NCI-H2029 (cell line): ENCODE results near the gene METTL25.
"Not testable (repeated sequence)": the region's sequence is repeated elsewhere in the genome, so short reads cannot be mapped to it uniquely, and the experiment has no call there.

Experiments
- DNase-seq: peaks from one replicate; lab custom pipeline; 2025; lab: John Stamatoyannopoulos, UW

The METTL25 gene, protein sequence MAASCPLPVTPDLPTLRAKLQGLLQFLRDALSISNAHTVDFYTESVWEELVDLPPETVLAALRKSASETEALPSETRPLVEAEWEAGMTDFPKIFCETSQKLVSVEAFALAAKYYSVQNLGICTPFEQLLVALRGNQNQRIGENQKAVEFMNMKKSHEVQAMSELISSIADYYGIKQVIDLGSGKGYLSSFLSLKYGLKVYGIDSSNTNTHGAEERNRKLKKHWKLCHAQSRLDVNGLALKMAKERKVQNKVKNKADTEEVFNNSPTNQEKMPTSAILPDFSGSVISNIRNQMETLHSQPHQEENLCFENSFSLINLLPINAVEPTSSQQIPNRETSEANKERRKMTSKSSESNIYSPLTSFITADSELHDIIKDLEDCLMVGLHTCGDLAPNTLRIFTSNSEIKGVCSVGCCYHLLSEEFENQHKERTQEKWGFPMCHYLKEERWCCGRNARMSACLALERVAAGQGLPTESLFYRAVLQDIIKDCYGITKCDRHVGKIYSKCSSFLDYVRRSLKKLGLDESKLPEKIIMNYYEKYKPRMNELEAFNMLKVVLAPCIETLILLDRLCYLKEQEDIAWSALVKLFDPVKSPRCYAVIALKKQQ

DNA sequence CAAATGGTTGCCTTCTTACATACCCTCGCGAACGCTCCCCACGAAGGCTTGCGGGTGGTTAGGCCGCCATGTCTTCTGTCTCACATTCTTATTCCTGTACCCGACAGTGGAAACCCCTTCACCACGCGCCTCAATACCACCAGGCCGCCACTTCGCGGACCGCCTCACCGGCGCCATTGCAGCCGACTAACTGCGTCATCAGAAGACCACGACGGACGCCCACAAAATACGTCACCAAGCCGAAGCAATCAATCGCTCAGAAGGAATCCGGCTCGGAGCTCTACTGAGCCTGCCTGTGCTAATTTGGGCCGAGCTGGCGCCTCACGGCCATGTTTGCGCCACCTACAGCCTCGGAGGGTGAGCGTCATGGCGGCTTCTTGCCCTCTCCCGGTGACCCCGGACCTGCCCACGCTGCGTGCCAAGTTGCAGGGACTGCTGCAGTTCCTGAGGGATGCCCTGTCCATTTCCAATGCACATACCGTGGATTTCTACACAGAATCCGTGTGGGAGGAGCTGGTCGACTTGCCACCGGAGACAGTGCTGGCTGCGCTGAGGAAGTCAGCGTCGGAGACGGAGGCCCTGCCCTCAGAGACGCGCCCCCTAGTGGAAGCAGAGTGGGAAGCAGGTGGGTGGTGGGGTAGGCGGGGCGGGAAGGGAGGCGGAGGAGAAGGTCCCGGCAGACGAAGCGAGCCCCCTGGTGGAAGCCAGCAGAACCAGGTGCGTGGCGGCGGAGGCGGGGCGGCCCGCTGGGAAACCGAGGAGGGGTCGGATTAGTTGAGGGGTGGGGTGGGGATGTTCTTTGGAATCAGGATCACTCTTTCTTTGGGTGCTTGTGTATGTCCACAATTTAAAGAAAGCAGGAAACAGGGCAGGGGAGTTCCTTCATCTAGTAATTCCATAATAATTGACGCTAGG is at the start of gene METTL25, which contains the start of gene CCDC59:
TSS of gene METTL25 (plus strand) at position 330 of the 915 bp plus-strand sequence. CDS start at position 367, 37 bp downstream.
TSS of gene CCDC59 (minus strand) at position 188 of the 915 bp plus-strand sequence. CDS start at position 177, 11 bp downstream.
- DNase-seq, result peak; percentile 98

DNA sequence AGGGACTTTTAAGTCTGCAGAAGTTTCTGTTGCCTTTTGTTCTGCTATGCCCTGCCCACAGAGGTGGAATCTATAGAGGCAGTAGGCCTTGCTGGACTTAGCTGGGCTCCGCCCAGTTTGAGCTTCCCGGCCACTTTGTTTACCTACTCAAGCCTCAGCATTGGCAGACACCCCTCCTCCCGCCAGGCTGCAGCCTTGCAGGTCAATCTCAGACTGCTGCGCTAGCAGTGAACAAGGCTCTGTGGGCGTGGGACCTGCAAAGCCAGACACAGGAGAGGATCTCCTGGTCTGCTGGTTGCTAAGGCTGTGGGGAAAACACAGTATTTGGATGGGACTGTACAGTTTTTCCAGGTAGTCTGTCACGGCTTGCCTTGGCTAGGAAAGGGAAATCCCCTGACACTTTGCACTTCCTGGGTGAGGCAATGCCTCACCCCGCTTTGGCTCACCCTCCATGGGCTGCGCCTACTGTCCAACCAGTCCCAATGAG is 43.9 kb upstream of the METTL25 start:
- DNase-seq, result peak; percentile 43

DNA sequence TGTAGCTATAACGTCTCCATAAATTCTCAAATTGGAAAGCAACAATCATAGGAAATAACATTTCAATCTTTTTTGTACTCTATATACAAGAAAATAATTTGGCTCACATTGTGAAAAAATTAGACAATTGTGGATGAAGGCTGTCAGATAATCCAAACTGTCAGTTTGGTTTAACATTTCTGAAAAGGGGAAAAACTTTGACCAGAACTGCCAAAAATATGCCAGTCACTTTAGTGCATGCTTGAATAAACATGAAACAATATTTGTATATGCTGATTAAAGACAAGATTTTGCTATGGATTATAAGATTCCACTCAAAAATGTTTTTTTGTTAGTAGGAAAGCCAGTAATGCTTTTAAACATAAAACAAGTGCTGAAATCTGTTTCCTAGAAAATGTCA is 39.1 kb upstream of the METTL25 start:
- DNase-seq, result no peak

DNA sequence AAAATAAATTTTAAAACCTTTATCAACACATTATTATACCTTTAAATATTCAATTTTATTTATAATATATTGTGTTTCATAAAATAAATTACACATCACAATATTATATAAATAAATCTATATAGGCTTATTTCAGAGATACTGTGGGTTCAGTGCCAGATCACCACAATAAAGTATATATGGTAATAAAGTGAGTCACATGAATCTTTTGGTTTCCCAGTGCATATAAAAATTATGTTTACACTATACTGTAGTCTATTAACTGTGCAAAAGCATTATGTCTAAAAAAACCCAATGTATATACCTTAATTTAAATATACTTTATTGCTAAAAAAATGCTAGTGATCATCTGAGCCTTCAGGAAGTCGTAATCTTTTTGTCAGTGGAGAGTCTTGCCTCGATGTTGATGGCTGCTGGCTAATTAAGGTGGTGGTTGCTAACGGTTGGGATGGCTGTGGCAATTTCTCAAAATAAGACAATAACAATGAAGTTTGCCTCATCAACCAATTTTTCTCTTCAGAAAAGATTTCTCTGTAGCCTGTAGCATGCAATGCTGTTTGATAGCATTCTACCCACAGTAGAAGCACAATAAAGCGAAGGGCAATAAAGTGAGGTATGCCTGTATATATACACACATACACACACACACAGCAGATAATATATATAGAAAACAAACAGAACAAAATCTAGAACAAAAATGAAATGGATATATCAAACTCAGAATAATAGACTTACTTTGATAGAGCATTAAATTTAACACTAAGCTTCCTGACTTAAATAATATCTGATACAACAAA is 32.6 kb upstream of the METTL25 start:
- no peak for DNase-seq

DNA sequence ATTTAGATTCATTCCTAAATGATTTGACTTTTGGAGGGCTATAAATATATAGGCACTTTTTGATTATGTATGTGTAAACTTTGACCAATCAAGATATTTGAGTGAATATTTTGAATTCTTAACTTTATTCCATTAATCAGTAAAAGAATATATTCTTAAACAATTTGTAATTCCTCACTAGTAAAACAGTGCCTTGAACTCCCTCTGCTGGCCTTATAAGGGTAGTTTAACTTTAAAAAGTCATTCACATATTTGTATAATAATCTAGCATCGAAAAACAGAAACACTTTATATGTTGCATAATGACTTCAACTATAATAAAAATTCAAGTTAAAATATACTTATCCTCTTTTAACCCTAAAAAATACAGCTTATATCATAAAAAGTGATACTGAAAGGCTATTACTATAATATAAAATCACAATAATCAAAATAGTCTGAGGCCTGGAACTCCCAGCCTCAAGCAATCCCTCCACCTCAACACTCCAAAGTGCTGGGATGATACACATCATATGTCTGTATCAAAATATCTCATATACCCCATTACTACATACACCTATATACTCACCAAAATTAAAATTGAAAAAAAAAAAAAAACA is 31.3 kb upstream of the METTL25 start:
- DNase-seq, result no peak

DNA sequence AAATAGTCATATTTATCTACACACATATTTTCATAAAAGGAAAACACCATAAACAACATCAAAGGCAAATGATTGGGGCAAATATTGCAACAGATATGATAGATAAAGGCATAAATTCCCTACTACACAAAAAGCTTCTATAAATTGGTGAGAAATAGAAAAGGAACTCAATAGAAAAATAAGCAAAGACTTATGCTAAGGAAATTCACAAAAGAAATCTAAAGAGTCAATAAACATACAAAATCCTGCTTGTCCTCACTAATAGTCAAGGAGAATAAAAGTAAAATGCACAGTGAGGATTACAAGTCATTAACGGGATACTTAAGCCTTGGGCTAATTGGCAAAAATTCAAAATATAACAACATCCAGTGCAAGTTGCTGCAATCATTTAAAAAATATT is 30.5 kb upstream of the METTL25 start:
- no peak for DNase-seq

DNA sequence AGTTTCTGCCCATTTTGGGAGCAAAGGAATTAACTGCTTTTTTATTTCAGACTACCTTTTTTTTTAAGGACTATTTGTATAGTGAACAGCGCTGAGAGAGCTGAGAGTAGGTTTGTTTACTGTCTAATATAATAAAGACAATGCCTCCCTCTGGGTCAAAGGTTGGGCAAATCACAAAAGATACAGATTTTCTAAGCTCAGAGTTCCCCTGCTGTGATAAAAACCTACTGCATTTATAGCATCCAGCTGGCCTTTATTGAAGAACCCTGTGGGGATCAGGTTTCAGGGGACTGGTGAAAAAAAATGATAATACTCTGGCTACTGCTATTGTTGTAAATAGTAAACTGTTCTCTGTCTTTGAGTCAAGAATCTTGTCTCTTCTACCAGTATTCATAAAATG is 28.8 kb upstream of the METTL25 start:
- DNase-seq, result no peak

DNA sequence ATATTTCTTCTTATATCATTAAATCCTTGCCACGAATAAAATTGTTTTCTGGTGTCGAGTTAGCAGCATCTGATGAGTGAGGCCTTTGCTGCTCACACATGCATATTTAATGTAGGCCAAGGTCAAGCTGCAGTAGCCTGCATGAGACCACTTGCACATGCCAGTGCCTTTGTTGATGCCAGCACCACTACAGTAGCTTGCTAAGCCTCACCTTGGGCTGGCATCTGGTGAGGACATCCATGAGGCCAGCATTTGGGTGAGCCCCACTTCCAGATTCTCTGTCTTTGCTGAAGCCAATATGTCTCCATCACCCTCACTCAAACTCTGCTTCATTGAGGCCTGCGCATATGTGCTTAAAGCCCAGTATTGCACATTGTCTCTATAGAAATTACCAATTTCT is 8.2 kb upstream of the METTL25 start:
- DNase-seq, result no peak

DNA sequence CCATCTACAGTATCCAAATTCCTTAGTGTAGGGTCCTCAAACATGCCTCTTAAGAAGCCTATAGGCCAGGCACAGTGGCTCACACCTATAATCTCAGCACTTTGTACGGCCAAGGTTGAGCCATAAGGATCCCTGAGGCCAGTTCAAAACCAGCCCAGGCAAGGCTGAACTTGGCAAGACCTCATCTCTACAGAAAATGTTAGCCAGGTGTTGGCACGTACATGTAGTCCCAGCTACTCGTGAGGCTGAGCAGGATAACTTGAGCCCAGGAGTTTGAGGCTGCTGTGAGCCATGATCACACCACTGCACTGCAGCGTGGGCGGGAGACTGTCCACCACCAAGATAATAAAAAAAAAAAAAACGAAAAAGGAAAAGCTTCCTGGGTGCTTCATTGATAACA is 6.9 kb upstream of the METTL25 start:
- DNase-seq, result no peak

DNA sequence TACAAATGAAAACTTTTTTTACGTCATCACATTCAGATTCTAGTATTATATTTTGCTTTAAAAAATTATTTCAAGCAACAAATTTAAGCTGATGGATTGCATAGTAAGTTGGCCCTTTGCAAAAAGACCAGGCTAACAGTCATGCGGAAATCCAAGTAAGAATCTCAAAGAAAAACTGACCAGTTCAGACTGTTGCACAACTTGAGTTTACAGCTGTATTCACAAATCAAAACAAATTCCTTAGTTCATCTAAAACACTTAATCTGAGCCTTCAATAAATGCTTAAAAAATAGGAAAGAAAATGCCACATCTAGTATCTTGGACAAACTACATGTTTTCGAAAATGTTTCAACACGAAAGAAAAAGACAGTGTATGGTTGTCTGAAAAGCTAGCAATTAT is 989 bp upstream of the METTL25 start:
- DNase-seq, result no peak

DNA sequence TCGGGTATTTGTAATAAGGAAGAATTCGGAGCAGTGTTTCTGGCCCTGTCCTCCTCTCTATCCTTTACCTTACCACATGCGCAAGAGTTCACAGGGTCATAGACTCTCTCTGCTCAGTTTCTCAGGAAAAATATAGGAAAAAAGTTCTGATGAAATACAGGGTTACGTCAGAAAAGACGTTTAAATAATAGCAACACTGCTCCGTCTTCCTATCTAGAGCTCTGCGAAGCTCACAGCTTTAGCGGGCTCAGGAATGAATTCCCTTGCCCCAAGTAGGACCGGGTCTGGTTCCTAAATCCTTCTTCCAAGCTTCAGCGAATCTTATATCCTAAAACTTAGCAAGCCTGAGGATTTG is 507 bp upstream of the METTL25 start:
- no peak for DNase-seq

DNA sequence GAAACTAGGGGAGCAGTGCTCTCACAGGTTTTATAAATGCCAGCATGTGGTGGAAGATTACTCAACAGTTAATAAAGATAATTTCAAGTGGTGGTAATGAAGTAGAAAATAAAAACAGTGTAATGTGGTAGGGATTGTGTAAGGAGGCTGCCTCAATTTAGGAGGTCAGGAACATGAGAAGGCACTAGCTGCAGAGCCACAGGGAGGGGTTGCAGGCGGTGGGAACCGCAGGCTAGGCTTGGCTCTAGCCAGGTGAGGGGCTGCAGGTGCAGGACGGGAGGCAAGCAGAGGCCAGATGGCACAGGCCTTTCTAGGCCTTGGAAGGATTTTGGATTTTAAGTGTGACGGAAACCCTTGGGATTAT is 768 bp downstream of the METTL25 start:
- DNase-seq, result peak; percentile 3

DNA sequence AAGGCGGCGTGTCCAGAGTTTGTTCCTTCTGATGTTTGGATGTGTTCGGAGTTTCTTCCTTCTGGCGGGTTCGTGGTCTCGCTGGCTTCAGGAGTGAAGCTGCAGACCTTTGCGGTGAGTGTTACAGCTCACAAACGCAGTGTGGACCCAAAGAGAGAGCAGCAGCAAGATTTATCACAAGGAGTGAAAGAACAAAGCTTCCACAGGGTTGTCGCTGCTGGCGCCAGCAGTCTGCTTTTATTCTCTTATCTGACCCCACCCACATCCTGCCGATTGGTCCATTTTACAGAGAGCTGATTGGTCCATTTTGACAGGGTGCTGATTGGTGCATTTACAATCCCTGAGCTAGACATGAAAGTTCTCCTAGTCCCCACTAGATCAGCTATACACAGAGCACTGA is 2.5 kb downstream of the METTL25 start:
- DNase-seq, result not testable (repeated sequence)

DNA sequence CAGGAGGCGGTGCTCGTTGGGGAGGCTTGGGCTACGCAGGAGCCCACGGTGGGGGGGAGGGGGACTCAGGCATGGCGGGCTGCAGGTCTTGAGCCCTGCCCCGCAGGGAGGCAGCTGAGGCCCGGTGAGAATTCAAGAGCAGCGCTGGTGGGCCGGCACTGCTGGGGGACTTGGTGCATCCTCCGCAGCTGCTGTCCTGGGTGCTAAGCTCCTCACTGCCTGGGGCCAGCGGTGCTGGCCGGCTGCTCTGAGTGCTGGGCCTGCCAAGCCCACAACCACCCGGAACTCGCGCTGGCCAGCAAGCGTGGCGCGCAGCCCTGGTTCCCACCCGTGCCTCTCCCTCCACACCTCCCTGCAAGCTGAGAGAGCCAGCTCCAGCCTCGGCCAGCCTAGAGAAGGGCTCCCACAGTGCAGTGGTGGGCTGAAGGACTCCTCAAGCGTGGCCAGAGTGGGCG is 3.2 kb downstream of the METTL25 start:
- DNase-seq, result no peak

DNA sequence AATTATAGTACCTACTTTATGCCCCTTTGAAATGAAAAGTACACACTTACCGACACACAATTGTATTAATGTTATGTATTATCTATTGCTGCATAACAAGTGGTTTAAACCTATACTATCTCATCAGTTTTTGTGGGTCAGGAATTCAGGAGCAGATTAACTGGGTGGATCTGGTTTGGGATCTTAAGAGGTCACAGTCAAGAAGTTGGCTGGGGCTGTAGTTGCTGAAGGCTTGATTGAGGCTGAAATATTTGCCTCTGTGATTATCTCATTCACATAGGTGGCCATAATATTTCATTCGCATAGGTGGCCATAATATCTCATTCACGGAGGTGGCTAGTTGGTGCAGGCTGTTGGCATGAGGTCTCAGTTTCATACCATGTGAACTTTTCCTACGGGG is 5.7 kb downstream of the METTL25 start:
- DNase-seq, result no peak

DNA sequence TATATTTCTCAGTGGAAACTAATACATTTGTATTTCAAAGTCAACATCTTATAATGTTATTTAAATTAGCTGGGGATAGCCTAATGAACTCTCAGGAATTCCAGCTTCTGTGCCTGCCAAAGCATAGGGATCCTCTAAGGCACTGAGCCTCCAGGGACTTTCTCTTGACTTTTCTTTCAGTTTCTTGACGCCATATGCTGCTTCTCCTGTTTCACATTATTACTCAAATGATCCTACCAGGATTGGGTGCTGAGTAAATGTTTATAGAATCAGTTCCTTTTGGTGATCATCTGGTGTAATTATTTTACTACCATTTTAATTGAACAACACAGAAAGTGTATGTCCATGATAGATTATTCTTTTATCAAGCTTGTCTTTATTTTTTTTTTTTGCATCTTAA is 7.9 kb downstream of the METTL25 start:
- DNase-seq, result no peak

DNA sequence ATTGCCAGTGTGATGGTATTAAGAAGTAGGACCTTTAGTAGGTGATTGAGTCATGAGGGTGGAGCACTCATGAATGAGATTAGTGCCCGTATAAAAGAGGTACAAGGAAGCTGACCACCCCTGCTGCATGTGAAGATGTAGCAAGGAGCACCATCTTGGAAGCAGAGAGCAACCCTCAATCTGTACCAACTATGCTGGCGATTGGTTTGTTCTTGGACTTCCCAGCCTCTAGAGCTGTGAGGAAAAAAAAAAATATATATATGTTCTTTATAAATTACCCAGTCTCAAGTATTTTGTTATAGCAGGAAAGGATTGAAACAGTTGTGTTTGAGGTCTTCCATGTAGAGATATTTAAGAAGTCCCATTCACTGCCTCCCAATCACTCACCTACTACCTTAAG is 16.9 kb downstream of the METTL25 start:
- no peak for DNase-seq

DNA sequence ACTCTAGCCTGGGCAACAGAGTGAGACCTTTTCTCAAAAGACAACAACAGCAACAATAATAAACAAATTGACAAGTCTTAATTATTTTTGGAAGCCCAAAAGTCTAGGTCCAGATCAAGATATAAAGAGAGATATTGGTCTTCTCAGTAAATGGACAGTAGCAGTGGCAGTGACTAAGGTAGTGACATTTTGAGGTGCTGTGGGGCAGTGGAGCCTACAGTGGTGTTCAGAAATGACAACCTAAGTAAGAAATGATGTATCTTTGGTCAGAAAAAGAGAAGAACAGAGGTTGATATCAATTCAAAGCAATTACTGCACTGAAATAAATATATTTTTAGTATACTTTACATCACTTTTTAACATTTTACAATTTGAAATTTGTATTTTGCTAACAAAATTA is 20.7 kb downstream of the METTL25 start:
- no peak for DNase-seq

DNA sequence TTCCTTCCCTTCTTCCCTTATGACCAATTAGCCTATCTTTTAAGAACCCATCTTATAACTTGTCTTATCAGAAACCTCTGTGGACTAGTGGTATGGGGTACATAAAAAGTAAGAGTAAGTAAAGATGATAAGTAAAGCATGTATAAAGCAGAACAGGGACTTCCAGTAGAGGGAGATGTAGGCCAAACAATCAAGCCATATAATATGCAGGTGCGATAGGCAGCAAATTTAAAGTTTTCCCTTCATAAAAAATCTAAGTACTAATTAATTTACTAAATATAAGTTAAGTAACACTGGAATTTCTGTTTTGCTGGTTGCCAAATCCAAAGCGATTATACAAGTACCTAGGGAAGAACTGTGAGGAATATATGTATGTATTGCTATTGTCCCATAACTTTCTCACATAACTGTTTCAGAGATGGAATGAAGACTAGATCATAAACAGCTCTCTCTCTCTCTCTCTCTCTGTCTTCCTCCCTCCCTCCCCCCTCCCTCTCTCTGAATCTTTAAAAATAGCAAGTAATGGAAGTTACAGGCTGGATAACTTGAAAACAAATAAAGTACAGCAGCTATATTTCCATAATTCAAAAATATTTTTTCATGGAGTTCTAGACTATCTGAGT is 25.7 kb downstream of the METTL25 start:
- no peak for DNase-seq

DNA sequence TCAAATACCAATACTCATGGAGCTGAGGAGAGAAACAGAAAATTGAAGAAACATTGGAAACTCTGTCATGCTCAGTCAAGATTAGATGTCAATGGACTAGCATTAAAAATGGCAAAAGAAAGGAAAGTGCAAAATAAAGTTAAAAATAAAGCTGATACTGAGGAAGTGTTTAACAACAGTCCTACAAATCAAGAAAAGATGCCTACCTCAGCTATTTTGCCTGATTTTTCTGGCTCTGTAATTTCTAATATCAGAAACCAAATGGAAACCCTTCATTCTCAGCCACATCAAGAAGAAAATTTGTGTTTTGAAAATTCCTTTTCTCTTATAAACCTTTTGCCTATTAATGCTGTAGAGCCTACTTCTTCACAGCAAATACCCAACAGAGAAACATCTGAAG is 40.5 kb downstream of the METTL25 start:
- no peak for DNase-seq

DNA sequence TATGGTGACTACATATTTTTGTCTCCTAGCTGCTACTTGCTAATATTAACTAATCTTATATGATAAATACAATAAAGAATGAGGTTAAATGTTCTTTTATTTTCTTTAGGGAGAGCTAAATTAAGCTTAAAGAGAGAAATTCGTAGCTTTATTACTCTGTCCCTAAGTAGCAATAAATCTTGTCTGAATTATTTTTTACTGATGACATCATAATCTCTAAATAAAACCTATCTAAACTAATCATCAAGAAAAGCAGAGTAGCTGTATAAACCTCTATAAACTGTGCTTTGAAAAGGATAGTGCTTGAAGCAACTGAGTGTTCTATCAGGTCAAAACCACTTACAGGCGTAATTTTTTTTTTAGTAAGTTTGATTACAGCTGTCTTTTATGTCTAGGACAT is 42.5 kb downstream of the METTL25 start:
- DNase-seq, result no peak
